Aorta (tissue), 5 donors: ENCODE results near the gene CNTRL. TPM values are rescaled to one million over a fixed set of nuclear protein-coding genes. Genes with fewer than 3 reads are reported as not detected.

Source experiments
- ATAC-seq: fragments of 200-7000 bp; cut with Tn5 transposase; one replicate; pipeline ENCODE4 v1.9.1; 2022; ENCODE audit warnings: moderate library complexity; ENCODE audit not compliant: low FRiP score
- DNase-seq, 2 donors: peaks; one replicate each; pipeline ENCODE4 v3.0.0-alpha.2; 2020
- H3K27ac ChIP-seq, 2 donors: one replicate each; pipeline ENCODE4 v1.5.1; 2013; ENCODE audit warnings: low read length in 2 of 2, mild to moderate bottlenecking in 2 of 2, moderate library complexity in 2 of 2, control low read depth in 1 of 2, inconsistent platforms in 1 of 2, low read depth in 1 of 2
- H3K27me3 ChIP-seq, 2 donors: one replicate each; pipeline ENCODE4 v1.6.1; 2013; ENCODE audit warnings: control low read depth in 1 of 2, low read length in 1 of 2, mild to moderate bottlenecking in 1 of 2, moderate library complexity in 1 of 2; ENCODE audit not compliant: insufficient read depth in 2 of 2, control insufficient read depth in 1 of 2
- H3K36me3 ChIP-seq, 2 donors: one replicate each; pipeline ENCODE4 v1.6.1; 2013; ENCODE audit warnings: control low read depth in 1 of 2, low read length in 1 of 2, mild to moderate bottlenecking in 1 of 2; ENCODE audit not compliant: insufficient read depth in 2 of 2, control insufficient read depth in 1 of 2
- H3K4me1 ChIP-seq, 2 donors: one replicate each; pipeline ENCODE4 v1.6.1; 2013; ENCODE audit warnings: low read length in 2 of 2, control low read depth in 1 of 2, mild to moderate bottlenecking in 1 of 2, moderate library complexity in 1 of 2; ENCODE audit not compliant: insufficient read depth in 2 of 2, control insufficient read depth in 1 of 2
- H3K4me3 ChIP-seq, 2 donors: one replicate each; pipeline ENCODE4 v1.5.1; 2013; ENCODE audit warnings: low read length in 2 of 2, control low read depth in 1 of 2, mild to moderate bottlenecking in 1 of 2
- H3K9me3 ChIP-seq: one replicate; pipeline ENCODE4 v1.6.1; 2013; ENCODE audit warnings: mild to moderate bottlenecking, low read length; ENCODE audit not compliant: control insufficient read depth
- WGBS, 2 donors: extraction: QIAGEN DNeasy Blood & Tissue Kit; methylation state at CpG; one replicate each; pipeline ENCODE4 v1.1.7; 2013; 5-methylcytosine and 5-hydroxymethylcytosine counted together
- intact Hi-C, 2 donors: fragments of 100-400 bp; cut with DNase I; formaldehyde crosslinking; loops; one replicate each; pipeline versions ENCODE4 v1.14.2 to v1.15.0; 2022
- polyA plus RNA-seq, 2 donors: library from polyadenylated mRNA; stranded (reverse); fragments of 200-250 nt; gene quantifications; one replicate each; pipeline ENCODE4 v1.2.3, GENCODE V29; 2013
- total RNA-seq, 2 donors: library from RNA; stranded (reverse); fragmentation: NEBNext Ultra II Directional; extraction: Animal tissue kit (Norgen Biotek cat#: 25700); gene quantifications; one replicate each; pipeline ENCODE4 v1.2.1, GENCODE V29; 2021
- donor health status: healthy with polysubstance abuse.
- donor health status: Bipolar disorder and iron deficiency.
- donor health status: DM: no; HTN: no; CAD: no.
- donor health status: DM: no; HTN: no; CAD: no.
- donor health status: DM: yes; HTN: yes; CAD: no.

The CNTRL gene
- total and polyA plus RNA-seq, 4 donors = 9.0 to 25.8 (median 14.7) TPM

DNA sequence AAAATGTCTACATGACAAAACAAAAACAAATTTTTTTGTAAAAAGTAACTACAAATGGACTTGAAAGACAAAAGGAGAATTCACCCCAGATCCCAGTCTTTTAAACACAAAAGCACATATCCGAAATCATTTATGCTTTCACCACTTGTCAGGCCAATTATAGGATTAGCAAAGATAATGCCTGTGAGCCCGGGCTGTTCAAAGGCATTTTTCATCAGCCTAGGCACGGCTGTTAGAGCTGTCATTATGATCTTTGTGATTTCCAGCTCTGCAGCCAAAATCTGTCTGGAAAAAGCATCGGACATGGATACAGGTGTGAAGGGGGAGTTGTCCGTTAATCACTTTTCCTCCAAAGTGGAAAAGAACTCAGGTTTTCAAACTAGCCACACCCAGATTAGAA, 150.5 kb downstream of the CNTRL start:
- 78 to 81% methylated on average over 5 of the region's 5 CpGs for whole genome bisulfite sequencing, 2 donors
- Histone ChIP-seq H3K4me1 (no peaks in the 10 kb centered on the region), H3K27ac (no peak overlapping the region), H3K36me3 (no peaks in the 10 kb centered on the region), H3K27me3 (no peaks in the 10 kb centered on the region), H3K4me3 (no peak overlapping the region), H3K9me3 (no peaks in the 10 kb centered on the region)
- DNase-seq (no peak), ATAC-seq (no peak)
- intact Hi-C loops = no loop called here

DNA sequence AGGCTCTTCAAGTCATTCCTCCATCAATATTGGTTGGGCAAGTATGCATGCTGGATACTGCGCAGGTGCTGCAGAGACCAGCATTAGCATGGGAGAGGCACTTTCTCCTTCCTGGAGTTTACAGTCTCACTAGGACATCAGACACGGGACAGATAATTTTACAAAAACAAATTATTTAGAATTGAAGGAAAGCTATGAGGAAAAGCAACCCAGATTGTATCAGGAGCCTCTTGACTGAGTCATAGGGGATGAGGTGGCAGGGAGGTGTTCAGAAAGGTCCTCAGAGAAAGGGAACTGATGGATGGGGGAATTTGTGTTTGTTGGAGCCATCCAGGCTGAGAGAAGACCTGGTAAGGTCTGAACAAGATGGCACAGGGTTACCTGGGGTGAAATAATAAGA, 151.4 kb downstream of the CNTRL start:
- Histone ChIP-seq H3K36me3 (no peaks in the 10 kb centered on the region), H3K4me3 (no peak overlapping the region), H3K9me3 (no peaks in the 10 kb centered on the region), H3K27me3 (no peaks in the 10 kb centered on the region), H3K4me1 (no peaks in the 10 kb centered on the region), H3K27ac (no peak overlapping the region)
- intact Hi-C loops = no loop called here
- 86 to 89% methylated on average over 2 of the region's 2 CpGs for WGBS, 2 donors
- ATAC-seq = no peak
- no peak for DNase-seq

Other genes with a start within 250 kb of the CNTRL start
- 10 to 100 TPM; 41.2 to 44.8 TPM for gene PSMD5, start 232.0 kb upstream of the CNTRL start, total RNA-seq
- 10 to 100 TPM; 17.4 to 24.8 TPM for gene PSMD5, start 232.0 kb upstream of the CNTRL start, polyA plus RNA-seq
- 10 to 100 TPM; 40.1 to 62.3 TPM for gene PHF19, start 197.8 kb upstream of the CNTRL start, total RNA-seq
- 10 to 100 TPM; 25.9 to 66.7 TPM for gene PHF19, start 197.8 kb upstream of the CNTRL start, polyA plus RNA-seq
- 10 to 100 TPM; 19.8 to 25.7 TPM for gene TRAF1, start 148.2 kb upstream of the CNTRL start, total RNA-seq
- 10 to 100 TPM; 10.5 to 43.3 TPM for gene TRAF1, start 148.2 kb upstream of the CNTRL start, polyA plus RNA-seq
- 10 to 100 TPM in 1 of 2 donors, 1 to 10 TPM in 1; 5.7 to 11.4 TPM for gene C5, start 24.7 kb upstream of the CNTRL start, total RNA-seq
- gene C5, start 24.7 kb upstream of the CNTRL start, polyA plus RNA-seq = 10 to 100 TPM in 1 of 2 donors, 1 to 10 TPM in 1; 5.4 to 13.0 TPM
- 10 to 100 TPM; 48.3 to 52.7 TPM for gene RAB14, start 126.9 kb downstream of the CNTRL start, total RNA-seq
- 10 to 100 TPM; 29.3 to 32.6 TPM for gene RAB14, start 126.9 kb downstream of the CNTRL start, polyA plus RNA-seq
- gene GSN, start 193.2 kb downstream of the CNTRL start, total RNA-seq = 1,000 to 10,000 TPM in 1 of 2 donors, 100 to 1,000 TPM in 1; 922 to 2,469 TPM
- gene GSN, start 193.2 kb downstream of the CNTRL start, polyA plus RNA-seq = 1,000 to 10,000 TPM in 1 of 2 donors, 100 to 1,000 TPM in 1; 451 to 1,099 TPM